ENCODE measurements around the gene DLGAP1. TPM values are rescaled to one million over a fixed set of nuclear protein-coding genes. Genes with fewer than 3 reads are reported as not detected.

DLGAP1 gene
- total RNA-seq, 1 donor from 2014 or later = 18.5 TPM

- Mint-ChIP-seq H3K4me1 (peaks cover 15% of the 10 kb centered on the region), H3K4me3 (no peak overlapping the region), H3K36me3 (no peaks in the 10 kb centered on the region), H3K27me3 (ENCODE audit: insufficient read depth, low read depth) (no peaks in the 10 kb centered on the region), H3K9me3 (no peaks in the 10 kb centered on the region), H3K27ac (no peak overlapping the region)
- peaks cover 14% of the 10 kb centered on the region for H3K4me1 ChIP-seq
- H3K79me2 ChIP-seq (ENCODE audit: low read depth) = peaks cover 18% of the 10 kb centered on the region
- no peaks in the 10 kb centered on the region for H4K20me1 ChIP-seq (ENCODE audit: low read depth)
- no peak overlapping the region for H3K9ac ChIP-seq
- H3K4me2 ChIP-seq = no peak overlapping the region
- no peak overlapping the region for H3K27ac ChIP-seq
- TF ChIP-seq, protein P1, sequence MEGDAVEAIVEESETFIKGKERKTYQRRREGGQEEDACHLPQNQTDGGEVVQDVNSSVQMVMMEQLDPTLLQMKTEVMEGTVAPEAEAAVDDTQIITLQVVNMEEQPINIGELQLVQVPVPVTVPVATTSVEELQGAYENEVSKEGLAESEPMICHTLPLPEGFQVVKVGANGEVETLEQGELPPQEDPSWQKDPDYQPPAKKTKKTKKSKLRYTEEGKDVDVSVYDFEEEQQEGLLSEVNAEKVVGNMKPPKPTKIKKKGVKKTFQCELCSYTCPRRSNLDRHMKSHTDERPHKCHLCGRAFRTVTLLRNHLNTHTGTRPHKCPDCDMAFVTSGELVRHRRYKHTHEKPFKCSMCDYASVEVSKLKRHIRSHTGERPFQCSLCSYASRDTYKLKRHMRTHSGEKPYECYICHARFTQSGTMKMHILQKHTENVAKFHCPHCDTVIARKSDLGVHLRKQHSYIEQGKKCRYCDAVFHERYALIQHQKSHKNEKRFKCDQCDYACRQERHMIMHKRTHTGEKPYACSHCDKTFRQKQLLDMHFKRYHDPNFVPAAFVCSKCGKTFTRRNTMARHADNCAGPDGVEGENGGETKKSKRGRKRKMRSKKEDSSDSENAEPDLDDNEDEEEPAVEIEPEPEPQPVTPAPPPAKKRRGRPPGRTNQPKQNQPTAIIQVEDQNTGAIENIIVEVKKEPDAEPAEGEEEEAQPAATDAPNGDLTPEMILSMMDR (IDR thresholded peaks at IDR 0.05) = no peak
- H2AFZ ChIP-seq (replicated peaks) = no peak overlapping the region
- H3F3A ChIP-seq (ENCODE audit: low read depth) = no peaks in the 10 kb centered on the region
- no peaks in the 10 kb centered on the region for H3K27me3 ChIP-seq
- no peak for DNase-seq (ENCODE audit: low spot score)
- H3K4me3 ChIP-seq = no peak overlapping the region
- no peaks in the 10 kb centered on the region for H3K36me3 ChIP-seq
- H3K9me3 ChIP-seq (ENCODE audit: low read depth) = no peaks in the 10 kb centered on the region
Measured at GRCh38 chr18:4248686-4249085, 206.4 kb downstream of the DLGAP1 start.

DNA sequence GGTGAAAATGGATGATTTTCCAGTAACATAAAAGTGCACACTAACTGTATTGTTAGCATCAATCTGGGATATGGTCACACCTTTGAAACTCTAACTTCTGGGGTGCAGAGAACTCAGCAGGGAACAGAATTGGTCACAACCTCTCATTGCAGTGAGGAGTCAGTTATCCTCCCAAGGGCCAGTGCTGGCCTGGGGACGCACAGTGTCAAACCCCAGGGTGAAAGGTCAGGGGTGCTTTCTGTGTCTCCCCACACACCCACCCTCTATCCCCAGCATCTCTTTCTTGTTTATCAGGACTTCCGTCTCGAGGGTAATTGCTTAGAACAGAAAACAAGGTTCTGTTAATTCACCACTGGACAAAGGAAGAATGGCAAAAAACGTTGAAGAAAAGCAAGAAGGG lies 208.7 kb downstream of the DLGAP1 start:
- Histone ChIP-seq H3K36me3 (no peaks in the 10 kb centered on the region), H3K9ac (no peak overlapping the region), H3K4me3 (no peak overlapping the region), H4K20me1 (ENCODE audit: low read depth) (no peaks in the 10 kb centered on the region), H3K9me3 (ENCODE audit: low read depth) (no peaks in the 10 kb centered on the region), H3K4me2 (no peak overlapping the region), H3K4me1 (peaks cover 6% of the 10 kb centered on the region), H3F3A (ENCODE audit: low read depth) (no peaks in the 10 kb centered on the region), H3K27me3 (no peaks in the 10 kb centered on the region), H3K27ac (no peak overlapping the region), H2AFZ (replicated peaks) (no peak overlapping the region), H3K79me2 (ENCODE audit: low read depth) (peaks cover 8% of the 10 kb centered on the region)
- Mint-ChIP-seq H3K36me3 (no peaks in the 10 kb centered on the region), H3K27ac (no peak overlapping the region), H3K27me3 (ENCODE audit: insufficient read depth, low read depth) (no peaks in the 10 kb centered on the region), H3K9me3 (no peaks in the 10 kb centered on the region), H3K4me3 (no peak overlapping the region), H3K4me1 (peaks cover 8% of the 10 kb centered on the region)
- TF ChIP-seq EZH2 (IDR thresholded peaks at IDR 0.05) (no peak), EZH2phosphoT487 (IDR thresholded peaks at IDR 0.05) (no peak)
- TF ChIP-seq, protein P1 (IDR thresholded peaks at IDR 0.05) = no peak
- no peak for DNase-seq (ENCODE audit: low spot score)

DNA sequence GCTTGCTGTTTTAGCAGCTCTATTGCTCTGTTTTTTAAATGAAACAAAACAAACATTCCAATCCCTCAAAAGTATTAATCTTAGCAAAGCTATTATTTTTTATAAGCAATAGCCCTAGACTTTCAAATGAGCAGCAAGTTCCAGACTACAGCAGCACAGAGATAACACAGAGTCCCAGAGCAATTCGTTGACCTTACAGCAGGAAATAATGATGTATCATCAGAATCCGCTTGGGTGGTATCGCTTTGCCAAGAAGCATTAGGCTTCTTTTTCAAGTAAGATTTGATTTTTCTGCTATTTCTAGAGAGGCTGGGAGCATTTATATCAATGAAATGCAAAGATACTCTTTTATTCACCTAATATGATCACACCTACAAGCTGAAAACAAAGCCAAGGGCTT lies 209.7 kb downstream of the DLGAP1 start:
- Mint-ChIP-seq H3K36me3 (no peaks in the 10 kb centered on the region), H3K4me3 (no peak overlapping the region), H3K9me3 (no peaks in the 10 kb centered on the region), H3K4me1 (peaks cover 3% of the 10 kb centered on the region), H3K27ac (no peak overlapping the region), H3K27me3 (ENCODE audit: insufficient read depth, low read depth) (no peaks in the 10 kb centered on the region)
- H3K9ac ChIP-seq = no peak overlapping the region
- no peaks in the 10 kb centered on the region for H3K36me3 ChIP-seq
- H3F3A ChIP-seq (ENCODE audit: low read depth) = no peaks in the 10 kb centered on the region
- H3K27me3 ChIP-seq = no peaks in the 10 kb centered on the region
- peaks cover 8% of the 10 kb centered on the region for H3K79me2 ChIP-seq (ENCODE audit: low read depth)
- H2AFZ ChIP-seq (replicated peaks) = no peak overlapping the region
- no peak overlapping the region for H3K4me2 ChIP-seq
- no peaks in the 10 kb centered on the region for H4K20me1 ChIP-seq (ENCODE audit: low read depth)
- no peak overlapping the region for H3K27ac ChIP-seq
- no peak for DNase-seq (ENCODE audit: low spot score)
- TF ChIP-seq EZH2phosphoT487 (IDR thresholded peaks at IDR 0.05) = no peak
- H3K9me3 ChIP-seq (ENCODE audit: low read depth) = no peaks in the 10 kb centered on the region
- peaks cover 15% of the 10 kb centered on the region for H3K4me1 ChIP-seq
- no peak overlapping the region for H3K4me3 ChIP-seq

GRCh38 chr18:4242431-4243161 lies 212.5 kb downstream of the DLGAP1 start:
- no peak overlapping the region for H3K9ac ChIP-seq
- no peak overlapping the region for H3K27ac Mint-ChIP-seq
- H3K4me1 ChIP-seq = peaks cover 40% of the 10 kb centered on the region
- no peak overlapping the region for H2AFZ ChIP-seq (replicated peaks)
- no peaks in the 10 kb centered on the region for H3K4me1 Mint-ChIP-seq
- no peaks in the 10 kb centered on the region for H4K20me1 ChIP-seq (ENCODE audit: low read depth)
- H3K4me3 ChIP-seq = no peak overlapping the region
- TF ChIP-seq, protein P1 (IDR thresholded peaks at IDR 0.05) = no peak
- TF ChIP-seq EZH2phosphoT487 (IDR thresholded peaks at IDR 0.05) = no peak
- no peak for TF ChIP-seq EZH2 (IDR thresholded peaks at IDR 0.05)
- no peaks in the 10 kb centered on the region for H3K27me3 Mint-ChIP-seq (ENCODE audit: insufficient read depth, low read depth)
- peaks cover 14% of the 10 kb centered on the region for H3K79me2 ChIP-seq (ENCODE audit: low read depth)
- no peaks in the 10 kb centered on the region for H3K36me3 ChIP-seq
- H3K9me3 Mint-ChIP-seq = no peaks in the 10 kb centered on the region
- no peaks in the 10 kb centered on the region for H3K36me3 Mint-ChIP-seq
- H3K9me3 ChIP-seq (ENCODE audit: low read depth) = no peaks in the 10 kb centered on the region
- no peak overlapping the region for H3K27ac ChIP-seq
- no peak overlapping the region for H3K4me3 Mint-ChIP-seq
- no peaks in the 10 kb centered on the region for H3K27me3 ChIP-seq
- no peak overlapping the region for H3K4me2 ChIP-seq
- DNase-seq (ENCODE audit: low spot score) = no peak
- peaks cover 12% of the 10 kb centered on the region for H3F3A ChIP-seq (ENCODE audit: low read depth)
